Testis (tissue), 3 donors: ENCODE results near the gene FAM9B. TPM values are rescaled to one million over a fixed set of nuclear protein-coding genes. Genes with fewer than 3 reads are reported as not detected.

ENCODE experiments used
- DNase-seq: peaks from one replicate; pipeline ENCODE4 v3.0.0-alpha.2; 2019
- H3K27ac ChIP-seq, 2 donors: fragments of 200-600 bp; sonication (generic); one replicate each; pipeline ENCODE4 v1.5.1; 2019
- H3K27me3 ChIP-seq: fragments of 200-600 bp; sonication (generic); one replicate; pipeline ENCODE4 v1.5.1; 2019
- H3K36me3 ChIP-seq: fragments of 200-600 bp; sonication (generic); one replicate; pipeline ENCODE4 v1.5.1; 2017; ENCODE audit warnings: low read depth; ENCODE audit errors: missing control alignments
- H3K4me1 ChIP-seq: fragments of 200-600 bp; sonication (generic); one replicate; pipeline ENCODE4 v1.5.1; 2019
- H3K4me3 ChIP-seq, 2 donors: fragments of 200-600 bp; sonication (generic); one replicate each; pipeline ENCODE4 v1.5.1; 2017 to 2019
- H3K9me3 ChIP-seq: fragments of 200-600 bp; sonication (generic); one replicate; pipeline ENCODE4 v1.5.1; 2017
- CTCF ChIP-seq, 3 experiments: fragments of 450-650 bp in 2 of 3; fragments of 200-600 bp in 1 of 3; sonication (generic) in 1 of 3; IDR thresholded peaks; one replicate each; pipeline ENCODE4 v1.5.1; 2016 to 2019; ENCODE audit warnings: antibody characterized with exemption in 3 of 3, mild to moderate bottlenecking in 2 of 3, moderate library complexity in 1 of 3
- POLR2A ChIP-seq: fragments of 450-650 bp; IDR thresholded peaks from one replicate; pipeline ENCODE4 v1.6.1; 2017; ENCODE audit warnings: antibody characterized with exemption, mild to moderate bottlenecking, moderate library complexity
- WGBS, 2 donors: methylation state at CpG; one replicate each; pipeline ENCODE4 v1.1.5; 2018; 5-methylcytosine and 5-hydroxymethylcytosine counted together
- intact Hi-C: fragments of 100-400 bp; cut with DNase I; formaldehyde crosslinking; loops from one replicate; pipeline ENCODE4 v1.15.1; 2023; ENCODE audit warnings: low total_unique reads
- polyA plus RNA-seq: library from polyadenylated mRNA; stranded (reverse); fragments of 350-450 nt; fragmentation: Illumina TruSeq; extraction: RNeasy Lipid Tissue Mini Kit (QIAGEN cat#74804); gene quantifications from one replicate; pipeline ENCODE4 v1.2.3, GENCODE V29; 2014; ENCODE audit warnings: low read depth, low replicate concordance; ENCODE audit not compliant: insufficient read depth
- total RNA-seq, 2 donors: library from RNA; depleted of rRNA; stranded (reverse); fragments of >200 nt; gene quantifications; one replicate each; pipeline ENCODE4 v1.2.3, GENCODE V29; 2016

FAM9B gene
- total and polyA plus RNA-seq, 3 donors from 2014 or later: 4.6 to 5.0 (median 4.7) TPM

DNA sequence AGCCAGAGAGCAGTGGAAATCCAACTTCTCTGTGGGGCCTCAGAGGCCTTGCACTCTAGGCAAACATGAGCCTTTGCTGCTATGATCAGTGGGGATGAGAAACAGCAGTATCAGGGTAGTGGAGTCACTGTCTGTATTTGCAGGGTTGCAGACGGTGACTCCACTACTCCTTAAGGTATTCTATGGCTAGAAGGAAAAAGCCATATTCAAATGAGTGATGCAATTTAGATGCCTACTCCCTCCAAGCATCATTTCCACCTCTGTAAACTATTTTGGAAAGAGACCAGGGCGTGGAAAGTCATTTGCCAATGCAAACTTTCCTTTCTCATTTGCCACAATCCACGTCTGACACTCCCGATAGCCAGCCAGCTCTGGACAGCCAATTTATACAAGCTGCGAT lies 35.6 kb upstream of the FAM9B start:
- Histone ChIP-seq H3K4me3 (no peak overlapping the region), H3K4me1 (no peaks in the 10 kb centered on the region), H3K27ac (no peak overlapping the region), H3K27me3 (no peaks in the 10 kb centered on the region), H3K9me3 (no peaks in the 10 kb centered on the region), H3K36me3 (no peaks in the 10 kb centered on the region)
- 92 to 100% methylated on average over 5 of the region's 5 CpGs for WGBS, 2 donors
- intact Hi-C loops: no loop called here
- DNase-seq: no peak
- TF ChIP-seq POLR2A: no peak
- TF ChIP-seq CTCF (IDR thresholded peaks at IDR 0.05): no peak

DNA sequence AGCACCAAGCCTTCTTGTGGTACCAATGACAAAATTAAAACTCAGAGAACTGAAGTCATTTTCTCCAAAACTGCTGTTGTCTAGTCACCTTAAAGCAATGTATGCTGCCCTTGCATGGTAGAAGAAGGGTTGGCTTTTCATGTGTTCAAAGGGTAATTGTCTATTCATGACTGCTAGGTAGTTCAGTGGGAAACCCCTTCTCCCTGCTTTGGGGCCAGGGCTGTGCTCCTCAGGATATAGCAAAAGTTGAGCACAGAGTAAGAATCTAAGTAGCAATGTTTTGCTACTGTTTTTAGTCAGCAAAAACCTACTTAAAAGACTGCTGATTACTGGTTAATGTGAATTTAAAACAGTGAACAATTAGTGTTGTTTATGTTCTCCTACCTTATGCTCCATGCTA lies 30.8 kb upstream of the FAM9B start:
- intact Hi-C loops: no loop called here
- H3K27me3 ChIP-seq: no peaks in the 10 kb centered on the region

GRCh38 chrX:9062641-9063040 lies 28.7 kb upstream of the FAM9B start:
- DNase-seq: no peak
- no peaks in the 10 kb centered on the region for H3K4me1 ChIP-seq
- H3K36me3 ChIP-seq: no peaks in the 10 kb centered on the region
- no peak overlapping the region for H3K4me3 ChIP-seq
- H3K27me3 ChIP-seq: no peaks in the 10 kb centered on the region
- TF ChIP-seq POLR2A (no peak), CTCF (IDR thresholded peaks at IDR 0.05) (no peak)
- no peak overlapping the region for H3K27ac ChIP-seq
- H3K9me3 ChIP-seq: no peaks in the 10 kb centered on the region
- 71 to 76% methylated on average over 3 of the region's 3 CpGs for WGBS, 2 donors
- intact Hi-C loops: no loop called here

More for the DNA sequence above, 30.8 kb upstream of the FAM9B start:
- no peak overlapping the region for H3K4me3 ChIP-seq
- TF ChIP-seq POLR2A: no peak
- no peak for TF ChIP-seq CTCF (IDR thresholded peaks at IDR 0.05)
- no peak overlapping the region for H3K27ac ChIP-seq
- H3K4me1 ChIP-seq: no peaks in the 10 kb centered on the region
- H3K9me3 ChIP-seq: no peaks in the 10 kb centered on the region
- DNase-seq: no peak
- H3K36me3 ChIP-seq: no peaks in the 10 kb centered on the region

DNA sequence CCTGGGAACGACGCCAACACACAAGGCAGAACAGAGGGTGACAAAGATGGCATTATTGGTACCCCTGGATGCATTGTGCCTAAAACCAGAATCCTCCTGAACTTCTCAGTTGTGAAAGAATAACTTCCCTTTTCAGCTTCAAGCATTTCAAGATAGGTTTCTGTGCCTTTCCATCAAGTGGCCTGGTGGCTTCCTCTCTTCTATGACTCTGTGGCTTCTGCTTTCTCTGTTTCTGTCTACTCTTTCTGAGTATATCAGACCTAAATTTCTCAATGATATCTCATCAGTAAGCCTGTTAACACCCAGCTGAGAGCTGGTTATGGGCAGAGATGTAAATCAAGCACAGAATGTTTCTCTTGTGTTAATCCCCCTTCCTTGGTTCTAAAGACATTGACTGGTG lies 21.4 kb upstream of the FAM9B start:
- Histone ChIP-seq H3K27me3 (no peaks in the 10 kb centered on the region), H3K27ac (no peak overlapping the region), H3K9me3 (no peaks in the 10 kb centered on the region), H3K36me3 (no peaks in the 10 kb centered on the region), H3K4me1 (no peaks in the 10 kb centered on the region), H3K4me3 (no peak overlapping the region)
- TF ChIP-seq CTCF (IDR thresholded peaks at IDR 0.05): no peak
- no peak for TF ChIP-seq POLR2A
- DNase-seq: no peak
- intact Hi-C loops: no loop called here
- 67% methylated on average over 2 of the region's 2 CpGs; no CpG with 5 or more reads in 1 of the 2 donors for WGBS, 2 donors

DNA sequence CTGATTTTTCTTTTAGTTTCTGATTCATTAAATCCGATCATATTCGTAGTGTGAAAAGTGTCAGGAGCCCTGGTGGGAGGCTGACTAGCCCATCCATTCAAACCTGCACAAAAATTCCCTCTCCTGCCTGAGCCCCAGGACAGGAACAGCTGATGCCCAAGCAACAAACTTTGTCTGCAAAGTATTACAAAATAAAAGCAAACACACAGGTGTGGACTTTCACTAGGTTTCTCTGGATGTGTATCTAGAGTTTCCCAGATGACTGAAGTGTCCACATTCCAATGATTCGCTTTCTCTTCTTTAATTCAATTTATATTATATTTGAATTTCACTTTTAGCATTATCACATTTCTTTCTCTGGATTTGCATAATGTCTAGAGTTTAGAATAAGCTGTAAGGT lies 18.2 kb upstream of the FAM9B start:
- H3K27ac ChIP-seq: no peak overlapping the region
- no peaks in the 10 kb centered on the region for H3K4me1 ChIP-seq
- no peaks in the 10 kb centered on the region for H3K36me3 ChIP-seq
- no peaks in the 10 kb centered on the region for H3K27me3 ChIP-seq
- WGBS, 2 donors: 89 to 96% methylated on average over 3 of the region's 3 CpGs
- no peak for DNase-seq
- H3K9me3 ChIP-seq: no peaks in the 10 kb centered on the region
- no peak overlapping the region for H3K4me3 ChIP-seq
- intact Hi-C loops: no loop called here
- TF ChIP-seq CTCF (IDR thresholded peaks at IDR 0.05) (no peak), POLR2A (no peak)
